GM18870 (cell line): Measurements from ENCODE around the gene CXCL12.

Experiments
- ATAC-seq: cut with Tn5 transposase; IDR thresholded peaks from one replicate; pipeline ENCODE4 v1.9.1; 2021; ENCODE audit warnings: moderate library complexity; ENCODE audit not compliant: unreplicated experiment

CXCL12 gene

GRCh38 chr10:44385026-44385695 is at the start of gene CXCL12:
Gene CXCL12 (minus strand): TSS chr10:44385097. CDS start chr10:44385005, 92 bp downstream.
- no peak for ATAC-seq

DNA sequence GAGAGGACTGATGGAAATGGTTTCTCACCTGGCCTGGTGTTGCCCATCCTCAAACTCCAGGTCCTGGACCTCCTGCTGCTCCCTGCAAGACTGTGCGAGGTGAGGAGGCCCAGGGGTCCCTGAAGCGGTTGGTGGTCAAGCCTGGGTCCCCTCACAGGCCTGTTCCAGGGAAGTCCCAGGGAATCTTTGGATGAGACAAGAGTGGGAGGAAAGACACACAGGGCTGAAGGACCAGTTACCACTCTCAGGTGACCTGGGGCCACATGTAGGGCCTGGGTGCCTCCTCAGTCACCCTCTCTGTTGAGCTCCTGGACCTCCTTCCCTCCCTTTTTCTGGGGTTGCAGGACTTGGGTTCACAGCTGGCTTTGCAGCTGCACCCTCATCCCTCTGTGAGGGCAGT is 42.6 kb upstream of the CXCL12 start:
- ATAC-seq: no peak

DNA sequence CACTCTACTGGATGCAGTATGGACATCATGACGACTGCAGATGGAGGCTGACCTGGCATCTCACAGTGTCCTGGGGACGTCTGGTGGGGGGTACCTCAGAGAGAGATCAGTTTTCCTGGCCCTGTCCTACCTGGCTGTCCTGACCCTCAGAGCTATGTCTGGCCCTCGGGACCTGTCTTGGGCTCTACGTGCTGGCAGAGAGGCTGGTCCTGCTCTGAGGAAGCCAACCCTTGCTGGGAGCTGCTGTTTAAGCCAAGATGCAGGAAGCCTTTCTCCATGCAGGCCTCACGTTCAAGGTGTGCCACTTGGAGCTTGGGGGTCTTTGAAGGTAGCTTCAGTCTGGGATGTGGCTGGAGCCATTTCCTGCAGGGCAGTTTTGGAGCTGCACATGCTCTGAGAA is 42.1 kb upstream of the CXCL12 start:
- ATAC-seq: no peak

DNA sequence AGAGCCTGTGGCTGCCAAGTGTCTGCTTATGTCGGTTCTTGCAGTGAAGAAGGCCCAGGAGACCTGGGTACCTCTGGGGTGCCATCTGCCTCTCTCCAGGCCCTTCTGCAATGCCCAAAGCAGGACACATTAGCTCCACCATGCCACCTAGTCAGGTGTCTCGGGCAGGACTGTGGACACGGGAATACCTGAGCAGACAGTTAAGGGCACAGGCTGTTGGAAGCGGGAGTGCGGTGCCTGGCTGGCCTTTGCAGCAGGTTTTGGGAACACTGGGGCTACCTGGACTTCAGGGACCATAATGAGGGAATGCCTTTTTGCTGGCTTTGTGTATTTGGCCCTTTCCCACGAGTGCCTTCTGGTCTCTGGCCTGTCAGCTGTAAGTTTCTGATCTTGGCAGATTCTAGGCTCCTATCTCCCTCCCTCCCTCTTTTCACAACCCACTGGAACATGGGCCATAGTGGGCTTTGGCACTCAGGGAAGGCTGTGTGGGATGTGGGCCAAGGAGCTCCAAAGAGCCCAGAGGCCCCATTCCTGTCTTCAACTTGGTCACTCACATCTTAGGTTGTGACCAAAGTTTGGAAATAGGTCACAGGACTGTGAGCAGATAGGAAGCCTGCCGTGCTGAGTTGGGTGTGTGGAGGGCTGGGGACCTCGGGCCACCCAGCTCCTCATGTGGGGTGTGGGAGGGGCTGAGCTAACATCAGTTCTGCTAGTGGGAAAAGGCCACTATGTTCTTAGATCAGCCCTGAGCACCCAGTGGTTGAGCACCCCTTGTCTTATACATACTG is 41.5 kb upstream of the CXCL12 start:
- no peak for ATAC-seq

DNA sequence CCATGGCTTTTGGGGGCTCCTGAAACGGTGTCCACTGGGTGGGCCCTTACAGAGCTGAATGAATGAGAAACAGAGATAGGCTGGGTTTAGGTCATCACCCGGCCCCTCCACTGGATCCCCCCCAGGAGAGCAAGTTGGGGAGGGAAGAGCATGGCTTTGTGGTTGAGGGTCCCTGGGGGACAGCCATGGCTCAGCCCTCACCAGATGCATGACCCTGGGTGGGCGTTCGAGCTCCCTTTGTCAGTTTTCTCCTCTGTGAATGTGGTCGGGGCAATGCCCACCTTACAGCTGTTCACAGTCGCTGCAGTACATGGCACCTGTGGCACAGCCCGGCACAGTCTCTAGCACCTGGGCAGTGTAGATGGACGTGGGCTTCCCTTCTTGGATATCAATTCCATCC is 40.6 kb upstream of the CXCL12 start:
- ATAC-seq: no peak

DNA sequence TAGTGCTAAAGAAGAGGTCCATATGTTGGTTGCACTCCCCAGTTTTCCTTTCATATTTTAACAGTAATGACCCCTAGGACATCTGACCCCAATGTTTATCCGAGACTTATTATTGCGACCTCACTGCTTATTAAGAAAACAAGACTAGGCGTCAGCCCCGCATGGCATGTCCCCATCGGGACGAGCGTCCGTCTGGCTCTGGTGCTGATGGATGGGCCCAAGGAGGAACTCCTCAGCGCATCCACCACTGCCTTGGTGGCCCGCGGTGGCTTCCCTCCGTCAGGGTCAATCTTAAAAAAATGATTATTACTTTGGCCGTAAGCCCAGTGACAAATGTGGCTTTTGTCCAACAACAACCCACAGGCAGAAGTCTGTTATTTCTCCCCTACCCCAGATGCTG is 40.1 kb upstream of the CXCL12 start:
- no peak for ATAC-seq

GRCh38 chr10:44424298-44424697 is 39.4 kb upstream of the CXCL12 start:
- ATAC-seq: no peak

DNA sequence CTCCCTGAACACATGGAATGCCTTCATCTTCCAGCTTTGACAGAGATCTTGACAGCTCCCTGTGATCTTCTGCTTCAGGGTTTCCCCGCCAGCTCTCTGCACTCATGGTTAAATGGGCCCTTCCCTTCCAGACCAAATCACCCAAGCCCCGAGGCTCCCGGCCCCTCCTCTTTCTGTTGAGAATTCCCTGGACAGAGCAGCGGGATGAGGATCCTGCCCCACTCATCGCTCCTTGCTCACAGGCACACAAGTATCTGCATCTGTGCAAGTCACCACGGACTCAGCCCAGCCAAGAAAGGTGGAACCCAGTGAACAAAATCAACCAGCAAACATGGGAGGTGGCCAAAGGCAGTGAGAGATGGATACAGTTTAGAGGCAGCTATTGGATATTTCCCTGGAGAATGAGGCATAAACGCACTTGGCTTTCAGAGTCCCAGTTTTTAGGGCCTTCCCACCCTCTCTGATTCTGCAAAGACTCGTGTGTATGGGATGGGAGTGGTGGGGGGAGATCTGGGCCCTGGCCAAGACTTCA is 37.7 kb upstream of the CXCL12 start:
- no peak for ATAC-seq

DNA sequence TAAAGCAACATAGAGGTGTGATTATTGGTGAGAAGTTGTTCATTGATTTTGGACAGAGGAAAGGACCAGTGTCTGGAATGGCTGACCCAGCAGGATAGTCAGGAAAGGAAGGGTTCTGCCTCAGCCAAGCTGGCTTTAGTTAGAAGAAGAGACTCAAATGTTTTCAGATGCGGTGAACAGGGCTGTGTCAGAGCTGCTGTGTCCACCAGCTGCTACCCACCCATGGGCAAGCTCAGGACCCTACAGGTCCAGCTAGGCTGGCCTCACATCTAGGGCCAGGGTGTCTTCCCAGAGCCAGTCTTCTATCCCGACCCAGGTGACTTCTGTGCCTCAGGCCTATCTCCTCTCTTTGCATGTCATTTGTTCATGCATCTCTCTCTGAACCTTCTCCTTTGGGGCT is 37.3 kb upstream of the CXCL12 start:
- no peak for ATAC-seq

DNA sequence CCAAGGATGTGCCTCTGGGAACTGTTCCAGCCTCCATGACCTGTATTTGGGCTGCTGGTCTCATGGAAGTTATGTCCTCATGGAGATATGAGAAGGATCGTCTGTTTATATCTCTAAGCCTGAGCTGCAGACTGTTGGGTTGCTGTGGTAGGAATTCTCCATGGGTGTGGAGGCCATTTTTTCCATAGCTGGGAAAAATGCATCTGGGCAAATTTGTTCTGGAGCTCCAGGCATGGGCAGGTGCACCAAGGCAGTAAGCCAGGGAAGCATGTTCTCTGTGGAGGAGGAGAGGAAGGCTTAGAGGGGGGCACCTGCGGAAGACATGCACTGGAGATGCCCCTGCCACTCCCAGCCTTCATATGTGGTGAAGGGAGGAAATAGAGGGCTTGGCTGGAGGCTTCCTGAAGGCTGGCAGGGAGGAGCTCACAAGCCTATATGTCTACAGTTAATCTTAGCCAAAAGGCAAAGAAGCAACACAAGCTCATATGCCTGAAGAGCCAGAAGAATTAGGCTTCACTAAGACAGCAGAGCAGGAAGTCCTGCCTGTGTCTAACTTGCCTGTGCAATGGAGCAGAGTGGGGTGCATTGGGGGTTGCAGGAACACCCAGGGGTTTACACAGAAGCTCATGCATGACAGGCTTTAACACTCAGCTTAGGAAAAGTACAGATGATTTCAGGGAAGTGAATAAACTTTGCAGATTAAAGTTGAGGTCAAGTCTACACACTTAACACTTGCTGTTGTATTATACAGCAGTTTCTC is 35.1 kb upstream of the CXCL12 start:
- ATAC-seq: no peak

GRCh38 chr10:44418637-44419036 is 33.7 kb upstream of the CXCL12 start:
- no peak for ATAC-seq

DNA sequence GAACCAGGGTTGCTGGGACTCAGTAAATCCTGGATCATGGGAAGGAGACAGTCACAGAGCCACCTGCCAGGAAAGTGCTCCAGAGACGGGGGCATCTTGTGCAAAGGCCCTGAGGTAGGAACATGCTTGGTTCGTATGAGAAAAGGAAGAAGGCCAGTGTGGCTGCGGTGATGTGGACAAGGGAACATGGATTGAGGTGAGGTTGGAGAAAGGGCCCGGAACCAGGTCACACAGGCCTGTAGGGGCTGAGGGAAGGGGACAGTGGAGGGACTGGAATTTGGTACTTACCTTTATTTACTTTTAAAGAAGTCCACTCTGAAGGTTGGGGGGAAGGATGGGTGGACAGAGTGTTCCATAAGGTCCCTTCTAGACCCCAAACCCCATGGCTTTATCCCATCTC is 32.9 kb upstream of the CXCL12 start:
- no peak for ATAC-seq

GRCh38 chr10:44416936-44417335 is 32.0 kb upstream of the CXCL12 start:
- ATAC-seq: no peak

- ATAC-seq: no peak
Observed at GRCh38 chr10:44416021-44416771, 31.3 kb upstream of the CXCL12 start.

DNA sequence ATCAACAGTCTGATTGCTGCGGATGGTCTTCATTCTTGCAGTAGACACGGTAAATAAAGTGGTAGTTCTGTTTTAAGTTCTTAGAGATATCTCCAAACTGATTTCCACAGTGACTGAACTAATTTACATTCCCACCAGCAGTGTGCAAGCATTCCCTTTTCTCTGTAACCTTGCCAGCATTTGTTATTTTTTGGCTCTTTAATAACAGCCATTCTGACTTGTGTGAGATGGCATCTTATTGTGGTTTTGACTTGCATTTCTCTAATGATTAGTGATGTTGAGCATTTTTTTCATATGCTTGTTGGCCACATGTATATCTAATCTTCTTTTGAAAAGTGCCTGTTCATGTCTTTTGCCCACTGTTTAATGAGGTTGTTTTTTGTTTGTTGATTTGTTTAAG is 30.2 kb upstream of the CXCL12 start:
- no peak for ATAC-seq

- no peak for ATAC-seq
Observed at GRCh38 chr10:44413416-44413815, 28.5 kb upstream of the CXCL12 start.

GRCh38 chr10:44411251-44411650 is 26.4 kb upstream of the CXCL12 start:
- ATAC-seq: no peak

GRCh38 chr10:44404741-44405437 is 20.0 kb upstream of the CXCL12 start:
- no peak for ATAC-seq

DNA sequence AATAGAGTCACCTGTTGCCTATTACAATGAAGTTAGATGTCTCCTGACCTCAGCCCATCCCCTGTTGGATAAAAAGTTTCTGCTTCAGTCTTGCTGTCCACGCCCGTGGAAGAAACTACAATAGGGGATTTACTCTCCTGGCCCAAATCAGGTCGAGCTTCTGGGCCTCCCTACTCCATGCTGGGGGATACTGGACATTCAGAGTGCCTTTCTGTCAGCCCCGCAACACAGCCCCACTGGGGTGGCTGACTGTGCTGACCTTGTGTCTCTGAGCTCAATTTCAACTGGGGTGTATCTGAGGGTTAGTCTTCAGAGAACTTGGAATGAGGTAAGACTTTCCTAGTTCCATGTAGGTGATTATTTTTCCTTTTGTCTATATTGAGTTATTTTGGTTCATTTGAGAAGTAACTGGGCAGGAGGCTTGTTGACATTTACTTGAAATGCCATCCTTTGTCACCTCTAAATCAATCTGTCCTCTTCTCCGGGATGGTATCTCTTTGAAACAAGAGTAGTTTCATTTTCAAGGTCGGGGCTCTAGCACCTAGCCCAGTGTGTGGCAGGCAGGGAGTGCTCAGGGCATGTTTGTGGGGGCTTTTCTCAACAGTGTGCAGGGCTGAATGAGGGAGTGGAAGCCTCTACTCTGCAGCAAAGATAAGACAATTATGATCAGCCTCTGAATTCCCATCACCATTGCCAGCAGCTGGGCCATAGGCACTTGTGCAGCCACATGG is 17.7 kb upstream of the CXCL12 start:
- ATAC-seq: no peak

DNA sequence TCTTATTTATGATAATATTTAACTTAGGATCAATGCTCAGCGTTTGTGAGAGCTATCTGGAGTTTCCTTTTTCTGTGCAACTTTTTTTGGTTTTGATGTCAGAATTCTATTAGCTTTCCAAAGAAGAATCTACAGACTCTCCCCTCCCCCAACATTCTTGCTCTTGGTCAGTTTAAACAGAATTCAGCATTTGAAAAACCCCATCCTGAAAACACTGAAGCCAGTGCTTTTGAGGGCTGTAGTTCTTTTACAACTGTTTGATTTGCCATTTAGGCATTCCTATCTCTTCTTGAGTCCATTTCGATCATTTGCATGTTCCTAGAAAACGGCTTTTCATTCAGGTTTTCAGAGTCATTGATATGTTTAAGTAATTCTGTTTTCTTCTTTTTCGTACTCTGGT is 15.6 kb upstream of the CXCL12 start:
- no peak for ATAC-seq
